HCT116 (cell line): ENCODE data around the gene SCN8A. TPM values are rescaled to one million over a fixed set of nuclear protein-coding genes. Genes with fewer than 3 reads are reported as not detected.

Experiments
- ATAC-seq: fragments of 200-7000 bp; cut with Tn5 transposase; 2 replicates; pipeline ENCODE4 v1.9.1; 2020; ENCODE audit warnings: mild to moderate bottlenecking, moderate library complexity
- BruUV-seq: library from RNA; stranded (reverse); fragments of 400-500 nt; replicated peaks from 2 replicates; lab custom pipeline; 2021; lab: Mats Ljungman, UMichigan
- CTCF ChIA-PET: fragments of 300-600 bp; sonication (Branson Sonifier 250); formaldehyde crosslinking; loops from one replicate; lab custom pipeline; 2021; ENCODE audit warnings: antibody characterized with exemption; lab: Charles Lee
- POLR2A ChIA-PET: fragments of 300-600, 350-600 bp; sonication (Branson Sonifier 250); formaldehyde crosslinking; loops from one replicate; lab custom pipeline; 2021; ENCODE audit warnings: antibody characterized with exemption; lab: Charles Lee
- RAD21 ChIA-PET, 2 experiments: fragments of 300-600 bp; sonication (Branson Sonifier 250); formaldehyde crosslinking; loops; one replicate each; lab custom pipeline; 2023; ENCODE audit warnings: low total read pairs in 2 of 2; ENCODE audit not compliant: uncharacterized antibody in 2 of 2, unreplicated experiment in 2 of 2, low non-redundant PET in 1 of 2; lab: Charles Lee
- DNase-seq: peaks from one replicate; pipeline ENCODE4 v3.0.0-alpha.2; 2010; ENCODE audit warnings: low read depth, low spot score
- H2AFZ ChIP-seq: fragments of 200-600 bp; shearing (Covaris generic), sonication (generic); 2 replicates; pipeline ENCODE4 v1.6.1; 2017; ENCODE audit warnings: low read depth, mixed run types, mixed read lengths, antibody characterized with exemption, low read length; ENCODE audit not compliant: poor library complexity, severe bottlenecking
- H3K27ac ChIP-seq: 2 replicates; pipeline ENCODE4 v1.5.1; 2012; ENCODE audit warnings: low read depth, low read length
- H3K27me3 ChIP-seq: fragments of 200-600 bp; sonication (generic); 2 replicates; pipeline ENCODE4 v1.6.1; 2016; ENCODE audit warnings: mixed run types, low read length, mixed read lengths; ENCODE audit not compliant: insufficient read depth
- H3K36me3 ChIP-seq, 2 experiments: fragments of 200-500 bp in 1 of 2; fragments of 200-600 bp in 1 of 2; sonication (Bioruptor generic) in 1 of 2; sonication (generic) in 1 of 2; 2 replicates each; pipeline versions ENCODE4 v1.5.1 to v1.6.1; 2014 to 2016; ENCODE audit warnings: low read length in 2 of 2, inconsistent platforms in 1 of 2, mixed read lengths in 1 of 2, mixed run types in 1 of 2; ENCODE audit not compliant: insufficient read depth in 2 of 2, control insufficient read depth in 1 of 2
- H3K4me1 ChIP-seq, 2 experiments: fragments of 200-600 bp in 1 of 2; sonication (generic) in 1 of 2; 2 replicates each; pipeline versions ENCODE4 v1.5.1 to v1.6.1; 2012 to 2017; ENCODE audit warnings: low read length in 2 of 2, inconsistent platforms in 1 of 2, mild to moderate bottlenecking in 1 of 2, mixed read lengths in 1 of 2, mixed run types in 1 of 2, moderate library complexity in 1 of 2; ENCODE audit not compliant: insufficient read depth in 2 of 2, control insufficient read depth in 1 of 2
- H3K4me2 ChIP-seq: fragments of 200-600 bp; sonication (generic); 2 replicates; pipeline ENCODE4 v1.6.1; 2017; ENCODE audit warnings: mixed run types, low read length, mixed read lengths
- H3K4me3 ChIP-seq, 2 experiments: fragments of 200-600 bp in 1 of 2; sonication (generic) in 1 of 2; replicated peaks in 1 of 2; 2 replicates each; pipeline ENCODE4 v1.5.1; 2011 to 2016; ENCODE audit warnings: low read length in 2 of 2, control low read depth in 1 of 2, low read depth in 1 of 2, mild to moderate bottlenecking in 1 of 2, mixed read lengths in 1 of 2, mixed run types in 1 of 2
- H3K79me2 ChIP-seq: fragments of 200-600 bp; sonication (generic); 2 replicates; pipeline ENCODE4 v1.6.1; 2017; ENCODE audit warnings: mild to moderate bottlenecking, mixed run types, low read length, moderate library complexity, mixed read lengths; ENCODE audit not compliant: insufficient read depth
- H3K9ac ChIP-seq: fragments of 200-600 bp; sonication (generic); 2 replicates; pipeline ENCODE4 v1.6.1; 2016; ENCODE audit warnings: low read length, mixed read lengths
- H3K9me2 ChIP-seq: fragments of 200-600 bp; sonication (generic), shearing (Covaris generic); 2 replicates; pipeline ENCODE4 v1.6.1; 2017; ENCODE audit warnings: mixed run types, mild to moderate bottlenecking, moderate library complexity; ENCODE audit not compliant: insufficient read depth
- H3K9me3 ChIP-seq, 2 experiments: fragments of 200-500 bp in 1 of 2; fragments of 200-600 bp in 1 of 2; sonication (Bioruptor generic) in 1 of 2; sonication (generic) in 1 of 2; 2 replicates each; pipeline ENCODE4 v1.6.1; 2014 to 2017; ENCODE audit warnings: low read length in 2 of 2, mixed read lengths in 2 of 2, inconsistent platforms in 1 of 2, low read depth in 1 of 2, mild to moderate bottlenecking in 1 of 2, mixed run types in 1 of 2, moderate library complexity in 1 of 2; ENCODE audit not compliant: control insufficient read depth in 1 of 2, insufficient read depth in 1 of 2
- H4K20me1 ChIP-seq: fragments of 200-600 bp; sonication (generic), shearing (Covaris generic); 2 replicates; pipeline ENCODE4 v1.6.1; 2017; ENCODE audit warnings: mixed run types, mild to moderate bottlenecking, moderate library complexity; ENCODE audit not compliant: insufficient read depth
- CEBPB ChIP-seq: IDR thresholded peaks from 2 replicates; pipeline ENCODE4 v1.6.1; 2012; ENCODE audit warnings: low read depth
- EGR1 ChIP-seq: IDR thresholded peaks from 2 replicates; pipeline ENCODE4 v1.6.1; 2012; ENCODE audit warnings: low read depth
- ELF1 ChIP-seq: IDR thresholded peaks from 2 replicates; pipeline ENCODE4 v1.6.1; 2012; ENCODE audit warnings: low read depth, borderline replicate concordance
- EZH2 ChIP-seq: fragments of 200-600 bp; sonication (generic); IDR thresholded peaks from 2 replicates; pipeline ENCODE4 v1.6.1; 2017; ENCODE audit warnings: antibody characterized with exemption, mixed run types
- EZH2phosphoT487 ChIP-seq: fragments of 200-600 bp; IDR thresholded peaks from 2 replicates; pipeline ENCODE4 v1.6.1; 2018; ENCODE audit warnings: antibody characterized with exemption, borderline replicate concordance
- FOSL1 ChIP-seq: IDR thresholded peaks from 2 replicates; pipeline ENCODE4 v1.6.1; 2012; ENCODE audit warnings: low read depth
- JUND ChIP-seq: IDR thresholded peaks from 2 replicates; pipeline ENCODE4 v1.6.1; 2012
- RAD21 ChIP-seq: IDR thresholded peaks from 2 replicates; pipeline ENCODE4 v1.6.1; 2012; ENCODE audit warnings: low read depth, mild to moderate bottlenecking
- SIN3A ChIP-seq: IDR thresholded peaks from 2 replicates; pipeline ENCODE4 v1.6.1; 2012; ENCODE audit warnings: low read depth
- SP1 ChIP-seq: IDR thresholded peaks from 2 replicates; pipeline ENCODE4 v1.6.1; 2012; ENCODE audit warnings: low read depth
- SRF ChIP-seq: IDR thresholded peaks from 2 replicates; pipeline ENCODE4 v1.6.1; 2012; ENCODE audit warnings: low read depth
- TCF7L2 ChIP-seq: IDR thresholded peaks from 2 replicates; pipeline ENCODE4 v1.7.0; 2011; ENCODE audit warnings: borderline replicate concordance, inconsistent platforms; ENCODE audit not compliant: insufficient read depth, insufficient read length; ENCODE audit errors: extremely low read depth
- ZFX ChIP-seq: fragments of 450-650 bp; IDR thresholded peaks from 2 replicates; pipeline ENCODE4 v1.6.1; 2017
- intact Hi-C: fragments of 100-400 bp; cut with micrococcal nuclease; formaldehyde crosslinking; loops from 2 replicates; pipeline ENCODE4 v1.10.0; 2022
- total RNA-seq: library from RNA; stranded (reverse); gene quantifications from one replicate; pipeline ENCODE4 v1.2.1, GENCODE V29; 2021; ENCODE audit not compliant: unreplicated experiment

SCN8A gene
- total RNA-seq, 1 experiment from 2014 or later: 7.1 TPM

GRCh38 chr12:51669996-51670395 is 79.0 kb downstream of the SCN8A start (continued):
- TF ChIP-seq SIN3A: no peak

GRCh38 chr12:51672334-51672733 is 81.3 kb downstream of the SCN8A start:
- Histone ChIP-seq H3K4me3 (no peak overlapping the region), H4K20me1 (no peaks in the 10 kb centered on the region), H3K9ac (no peak overlapping the region), H3K36me3 (no peaks in the 10 kb centered on the region), H3K27ac (no peak overlapping the region), H3K27me3 (no peaks in the 10 kb centered on the region), H2AFZ (no peak overlapping the region), H3K9me2 (no peaks in the 10 kb centered on the region), H3K79me2 (no peaks in the 10 kb centered on the region), H3K9me3 (no peaks in the 10 kb centered on the region), H3K4me1 (no peaks in the 10 kb centered on the region), H3K4me2 (no peak overlapping the region)
- intact Hi-C loops: loop anchor here (10.0 kb wide), 1 partner anchor 138 kb away; no protein-coding TSS in a partner anchor
- ChIA-PET POLR2A (no interaction called here), CTCF (no interaction called here), RAD21 (no interaction called here)
- no peak for TF ChIP-seq FOSL1
- no peak for TF ChIP-seq CEBPB
- no peak for TF ChIP-seq EZH2
- no peak for TF ChIP-seq JUND
- no peak for TF ChIP-seq RAD21
- no peak for TF ChIP-seq SRF
- no peak for TF ChIP-seq EZH2phosphoT487
- TF ChIP-seq TCF7L2: no peak
- DNase-seq (no peak), ATAC-seq (no peak)
- no TSS peak for BruUV-seq

GRCh38 chr12:51675071-51675803 is 84.2 kb downstream of the SCN8A start:
- Histone ChIP-seq H4K20me1 (no peaks in the 10 kb centered on the region), H3K79me2 (no peaks in the 10 kb centered on the region), H3K9ac (no peak overlapping the region), H3K9me2 (no peaks in the 10 kb centered on the region), H3K27me3 (no peaks in the 10 kb centered on the region), H3K27ac (no peak overlapping the region), H2AFZ (no peak overlapping the region), H3K4me3 (no peak overlapping the region), H3K4me2 (no peak overlapping the region), H3K9me3 (no peaks in the 10 kb centered on the region), H3K36me3 (no peaks in the 10 kb centered on the region), H3K4me1 (no peaks in the 10 kb centered on the region)
- no TSS peak for BruUV-seq
- RAD21 ChIA-PET: no interaction called here
- CTCF ChIA-PET: no interaction called here
- no peak for DNase-seq
- intact Hi-C loops: loop anchor here (10.0 kb wide), 1 partner anchor 140 kb away; no protein-coding TSS in a partner anchor
- ATAC-seq: no peak
- POLR2A ChIA-PET: no interaction called here
- TF ChIP-seq EGR1 (no peak), ELF1 (no peak), EZH2phosphoT487 (no peak), ZFX (no peak), SP1 (no peak), EZH2 (no peak)
